Right lobe of liver (tissue), 4 donors: ENCODE measurements around the gene CDH4.

Experiments used
- POLR2A ChIP-seq: fragments of 450-650 bp; IDR thresholded peaks from one replicate; pipeline ENCODE4 v1.6.1; 2017; ENCODE audit warnings: antibody characterized with exemption, mild to moderate bottlenecking
- TF ChIP-seq, protein P1 (sequence below), 4 donors: fragments of 200-600 bp in 3 of 4; fragments of 450-650 bp in 1 of 4; IDR thresholded peaks; one replicate each; pipeline versions ENCODE4 v1.5.1 to v1.8.0; 2016 to 2022; ENCODE audit warnings: antibody characterized with exemption in 4 of 4, mild to moderate bottlenecking in 2 of 4
- donor health status: DM: no; HTN: no; CAD: no.
- donor health status: DM: no; HTN: no; CAD: no.
- donor health status: DM: no; HTN: yes; CAD: no.

GRCh38 chr20:61450549-61450948, 198.5 kb downstream of the CDH4 start:
- TF ChIP-seq POLR2A, result no peak
- TF ChIP-seq, protein P1, sequence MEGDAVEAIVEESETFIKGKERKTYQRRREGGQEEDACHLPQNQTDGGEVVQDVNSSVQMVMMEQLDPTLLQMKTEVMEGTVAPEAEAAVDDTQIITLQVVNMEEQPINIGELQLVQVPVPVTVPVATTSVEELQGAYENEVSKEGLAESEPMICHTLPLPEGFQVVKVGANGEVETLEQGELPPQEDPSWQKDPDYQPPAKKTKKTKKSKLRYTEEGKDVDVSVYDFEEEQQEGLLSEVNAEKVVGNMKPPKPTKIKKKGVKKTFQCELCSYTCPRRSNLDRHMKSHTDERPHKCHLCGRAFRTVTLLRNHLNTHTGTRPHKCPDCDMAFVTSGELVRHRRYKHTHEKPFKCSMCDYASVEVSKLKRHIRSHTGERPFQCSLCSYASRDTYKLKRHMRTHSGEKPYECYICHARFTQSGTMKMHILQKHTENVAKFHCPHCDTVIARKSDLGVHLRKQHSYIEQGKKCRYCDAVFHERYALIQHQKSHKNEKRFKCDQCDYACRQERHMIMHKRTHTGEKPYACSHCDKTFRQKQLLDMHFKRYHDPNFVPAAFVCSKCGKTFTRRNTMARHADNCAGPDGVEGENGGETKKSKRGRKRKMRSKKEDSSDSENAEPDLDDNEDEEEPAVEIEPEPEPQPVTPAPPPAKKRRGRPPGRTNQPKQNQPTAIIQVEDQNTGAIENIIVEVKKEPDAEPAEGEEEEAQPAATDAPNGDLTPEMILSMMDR (IDR thresholded peaks at IDR 0.05), result no peak
